HL-60 (cell line): ENCODE results near the gene PTDSS2.

Source experiments
- GABPA ChIP-seq: IDR thresholded peaks from 2 replicates; pipeline ENCODE4 v1.6.1; 2012; ENCODE audit warnings: low read depth
- POLR2AphosphoS5 ChIP-seq: IDR thresholded peaks from 2 replicates; pipeline ENCODE4 v1.6.1; 2012; ENCODE audit warnings: low read depth
- SPI1 ChIP-seq: IDR thresholded peaks from 2 replicates; pipeline ENCODE4 v1.6.1; 2012; ENCODE audit warnings: low read depth, mild to moderate bottlenecking, borderline replicate concordance
- TF ChIP-seq, protein P1 (sequence below): IDR thresholded peaks from one replicate; pipeline ENCODE4 v1.5.1; 2011; ENCODE audit warnings: low read length, control low read depth, inconsistent platforms; ENCODE audit not compliant: insufficient read depth
- TF ChIP-seq, protein P2 (sequence below): IDR thresholded peaks from 2 replicates; pipeline ENCODE4 v1.6.1; 2012; ENCODE audit warnings: low read depth; ENCODE audit not compliant: insufficient replicate concordance

DNA sequence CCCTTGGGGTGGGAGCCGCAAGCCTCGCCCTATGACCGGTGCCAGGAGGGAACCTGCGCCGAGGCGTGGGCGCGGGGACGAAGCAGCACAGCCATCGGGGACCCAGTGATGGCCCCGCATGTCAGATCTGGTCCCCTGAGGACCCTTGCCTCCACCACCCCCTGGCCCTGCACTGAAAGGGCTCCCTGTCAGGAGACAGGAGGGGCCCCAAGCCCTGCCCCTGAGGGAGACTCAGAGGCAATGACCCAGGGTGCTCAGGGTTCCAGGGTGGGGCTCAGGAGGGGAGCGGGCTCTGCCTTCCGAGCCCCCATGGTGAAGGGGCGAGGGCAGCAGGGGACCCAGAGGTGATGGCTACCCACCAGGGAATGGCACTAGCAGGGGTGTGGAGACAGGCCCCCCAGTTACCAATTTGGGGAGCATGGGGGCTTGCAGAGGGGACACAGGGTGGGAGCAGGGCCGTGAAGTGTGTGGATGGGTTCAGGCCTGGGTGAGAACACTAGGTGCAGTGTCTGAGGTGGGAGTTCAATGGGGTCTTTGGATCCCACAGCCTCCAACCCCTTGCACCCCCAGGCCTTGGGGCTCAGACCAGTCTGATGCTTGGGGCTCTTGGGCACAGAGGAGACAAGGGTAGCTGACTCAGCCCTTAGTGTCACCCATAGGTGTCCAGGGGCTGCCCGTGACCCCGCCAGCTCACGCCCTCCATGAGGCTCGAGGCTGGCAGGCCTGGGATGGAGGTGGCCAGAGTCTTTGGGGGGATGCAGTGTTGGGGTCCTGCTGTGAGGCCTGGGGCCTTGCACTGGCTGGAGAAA, 87.7 kb downstream of the PTDSS2 start:
- TF ChIP-seq, protein P1, sequence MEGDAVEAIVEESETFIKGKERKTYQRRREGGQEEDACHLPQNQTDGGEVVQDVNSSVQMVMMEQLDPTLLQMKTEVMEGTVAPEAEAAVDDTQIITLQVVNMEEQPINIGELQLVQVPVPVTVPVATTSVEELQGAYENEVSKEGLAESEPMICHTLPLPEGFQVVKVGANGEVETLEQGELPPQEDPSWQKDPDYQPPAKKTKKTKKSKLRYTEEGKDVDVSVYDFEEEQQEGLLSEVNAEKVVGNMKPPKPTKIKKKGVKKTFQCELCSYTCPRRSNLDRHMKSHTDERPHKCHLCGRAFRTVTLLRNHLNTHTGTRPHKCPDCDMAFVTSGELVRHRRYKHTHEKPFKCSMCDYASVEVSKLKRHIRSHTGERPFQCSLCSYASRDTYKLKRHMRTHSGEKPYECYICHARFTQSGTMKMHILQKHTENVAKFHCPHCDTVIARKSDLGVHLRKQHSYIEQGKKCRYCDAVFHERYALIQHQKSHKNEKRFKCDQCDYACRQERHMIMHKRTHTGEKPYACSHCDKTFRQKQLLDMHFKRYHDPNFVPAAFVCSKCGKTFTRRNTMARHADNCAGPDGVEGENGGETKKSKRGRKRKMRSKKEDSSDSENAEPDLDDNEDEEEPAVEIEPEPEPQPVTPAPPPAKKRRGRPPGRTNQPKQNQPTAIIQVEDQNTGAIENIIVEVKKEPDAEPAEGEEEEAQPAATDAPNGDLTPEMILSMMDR = no peak
- TF ChIP-seq POLR2AphosphoS5 (no peak), GABPA (no peak), SPI1 (no peak)
- TF ChIP-seq, protein P2, sequence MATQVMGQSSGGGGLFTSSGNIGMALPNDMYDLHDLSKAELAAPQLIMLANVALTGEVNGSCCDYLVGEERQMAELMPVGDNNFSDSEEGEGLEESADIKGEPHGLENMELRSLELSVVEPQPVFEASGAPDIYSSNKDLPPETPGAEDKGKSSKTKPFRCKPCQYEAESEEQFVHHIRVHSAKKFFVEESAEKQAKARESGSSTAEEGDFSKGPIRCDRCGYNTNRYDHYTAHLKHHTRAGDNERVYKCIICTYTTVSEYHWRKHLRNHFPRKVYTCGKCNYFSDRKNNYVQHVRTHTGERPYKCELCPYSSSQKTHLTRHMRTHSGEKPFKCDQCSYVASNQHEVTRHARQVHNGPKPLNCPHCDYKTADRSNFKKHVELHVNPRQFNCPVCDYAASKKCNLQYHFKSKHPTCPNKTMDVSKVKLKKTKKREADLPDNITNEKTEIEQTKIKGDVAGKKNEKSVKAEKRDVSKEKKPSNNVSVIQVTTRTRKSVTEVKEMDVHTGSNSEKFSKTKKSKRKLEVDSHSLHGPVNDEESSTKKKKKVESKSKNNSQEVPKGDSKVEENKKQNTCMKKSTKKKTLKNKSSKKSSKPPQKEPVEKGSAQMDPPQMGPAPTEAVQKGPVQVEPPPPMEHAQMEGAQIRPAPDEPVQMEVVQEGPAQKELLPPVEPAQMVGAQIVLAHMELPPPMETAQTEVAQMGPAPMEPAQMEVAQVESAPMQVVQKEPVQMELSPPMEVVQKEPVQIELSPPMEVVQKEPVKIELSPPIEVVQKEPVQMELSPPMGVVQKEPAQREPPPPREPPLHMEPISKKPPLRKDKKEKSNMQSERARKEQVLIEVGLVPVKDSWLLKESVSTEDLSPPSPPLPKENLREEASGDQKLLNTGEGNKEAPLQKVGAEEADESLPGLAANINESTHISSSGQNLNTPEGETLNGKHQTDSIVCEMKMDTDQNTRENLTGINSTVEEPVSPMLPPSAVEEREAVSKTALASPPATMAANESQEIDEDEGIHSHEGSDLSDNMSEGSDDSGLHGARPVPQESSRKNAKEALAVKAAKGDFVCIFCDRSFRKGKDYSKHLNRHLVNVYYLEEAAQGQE = no peak
